Endometrial microvascular endothelial cells (primary cell): ENCODE results near the gene TRIM43. TPM values are rescaled to one million over a fixed set of nuclear protein-coding genes. Genes with fewer than 3 reads are reported as not detected.
"Not testable (repeated sequence)": the region's sequence is repeated elsewhere in the genome, so short reads cannot be mapped to it uniquely, and the experiment has no call there.

Experiments used
- in situ Hi-C: cut with HindIII; loops from 2 replicates; pipeline ENCODE4 v1.10.0; 2017; ENCODE audit warnings: low sequenced_read_pairs, low pct_unique_long_range_greater_than_20kb; ENCODE audit errors: inconsistent ontology term
- total RNA-seq: library from RNA; depleted of rRNA; stranded (reverse); fragments of >200 nt; gene quantifications from one replicate; pipeline ENCODE4 v1.2.3, GENCODE V29; 2015; ENCODE audit errors: inconsistent ontology term

The TRIM43 gene
- total RNA-seq: not detected

GRCh38 chr2:95591701-95592100 lies at the start of gene TRIM43:
Gene TRIM43, plus strand, starts transcription at chr2:95592001. Its CDS starts 2,023 bp downstream, at chr2:95594024.
- in situ Hi-C loops: not testable (repeated sequence)

- in situ Hi-C loops: no loop called here
Measured at GRCh38 chr2:95551055-95551568, 40.7 kb upstream of the TRIM43 start.

- in situ Hi-C loops: no loop called here
Measured at GRCh38 chr2:95552911-95553310, 38.9 kb upstream of the TRIM43 start.

GRCh38 chr2:95569170-95569569 lies 22.6 kb upstream of the TRIM43 start:
- in situ Hi-C loops: no loop called here

- in situ Hi-C loops: no loop called here
Measured at GRCh38 chr2:95573866-95574265, 17.9 kb upstream of the TRIM43 start.

GRCh38 chr2:95574506-95574905 lies 17.3 kb upstream of the TRIM43 start:
- in situ Hi-C loops: no loop called here

GRCh38 chr2:95575857-95576256 lies 15.9 kb upstream of the TRIM43 start:
- in situ Hi-C loops: no loop called here

- in situ Hi-C loops: no loop called here
Measured at GRCh38 chr2:95578539-95578938, 13.3 kb upstream of the TRIM43 start.

GRCh38 chr2:95583545-95583944 lies 8.3 kb upstream of the TRIM43 start:
- in situ Hi-C loops: not testable (repeated sequence)

- in situ Hi-C loops: not testable (repeated sequence)
Measured at GRCh38 chr2:95584321-95584720, 7.5 kb upstream of the TRIM43 start.

GRCh38 chr2:95589777-95590536 lies 1.8 kb upstream of the TRIM43 start:
- in situ Hi-C loops: not testable (repeated sequence)

GRCh38 chr2:95592973-95593372 lies 1.2 kb downstream of the TRIM43 start:
- in situ Hi-C loops: not testable (repeated sequence)

- in situ Hi-C loops: not testable (repeated sequence)
Measured at GRCh38 chr2:95595012-95595411, 3.2 kb downstream of the TRIM43 start.

GRCh38 chr2:95601301-95601700 lies 9.5 kb downstream of the TRIM43 start:
- in situ Hi-C loops: not testable (repeated sequence)

GRCh38 chr2:95602146-95602545 lies 10.3 kb downstream of the TRIM43 start:
- in situ Hi-C loops: not testable (repeated sequence)

GRCh38 chr2:95608356-95608755 lies 16.6 kb downstream of the TRIM43 start:
- in situ Hi-C loops: not testable (repeated sequence)

- in situ Hi-C loops: not testable (repeated sequence)
Measured at GRCh38 chr2:95609764-95610163, 18.0 kb downstream of the TRIM43 start.

GRCh38 chr2:95613048-95613447 lies 21.2 kb downstream of the TRIM43 start:
- in situ Hi-C loops: not testable (repeated sequence)

GRCh38 chr2:95622728-95623127 lies 30.9 kb downstream of the TRIM43 start:
- in situ Hi-C loops: not testable (repeated sequence)

GRCh38 chr2:95630987-95631386 lies 39.2 kb downstream of the TRIM43 start:
- in situ Hi-C loops: not testable (repeated sequence)
